ENCODE measurements around the gene PSTPIP1. TPM values are rescaled to one million over a fixed set of nuclear protein-coding genes. Genes with fewer than 3 reads are reported as not detected.

Gene PSTPIP1
- total and polyA plus RNA-seq, 2 donors (not counting 1 experiment from before 2014, with no cell fraction given) = 0.56 to 1.5 TPM

DNA sequence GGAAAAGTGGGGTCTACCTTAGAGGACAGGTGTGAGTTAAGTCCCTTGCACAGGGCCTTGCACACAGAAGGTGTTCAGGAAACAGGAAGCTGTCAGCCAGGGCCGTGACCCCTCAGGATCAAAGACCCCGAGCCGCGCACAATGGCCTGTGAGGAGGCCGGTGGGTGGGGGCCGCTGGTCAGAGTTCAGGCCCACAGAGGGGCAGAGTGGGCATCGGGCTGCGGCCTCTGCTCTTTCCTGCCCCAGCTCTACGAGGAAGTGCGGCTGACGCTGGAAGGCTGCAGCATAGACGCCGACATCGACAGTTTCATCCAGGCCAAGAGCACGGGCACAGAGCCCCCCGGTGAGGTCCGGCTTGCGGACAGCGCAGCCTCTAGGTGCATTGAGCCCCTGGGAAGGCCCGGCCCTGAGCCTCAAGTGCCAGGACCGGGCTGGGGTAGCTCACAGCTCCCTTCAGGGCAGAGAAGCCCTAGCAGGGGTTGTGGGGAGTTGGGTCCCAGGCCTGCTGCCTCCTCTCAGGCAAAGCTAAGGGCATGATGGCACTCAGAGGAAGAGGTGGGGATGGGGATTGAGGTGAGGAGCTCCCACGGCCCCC is 37.2 kb downstream of the PSTPIP1 start:
- no peaks in the 10 kb centered on the region for H3K27me3 ChIP-seq (ENCODE audit: control insufficient read depth, insufficient read depth, low read length)
- peaks cover 7% of the 10 kb centered on the region for H3K36me3 ChIP-seq (ENCODE audit: control insufficient read depth, insufficient read depth, low read length)
- no peak for DNase-seq (ENCODE audit: low read depth in 2 of 2)
- no peak overlapping the region for H3K9ac ChIP-seq (ENCODE audit: insufficient read depth, low read length)
- no peaks in the 10 kb centered on the region for H3K4me1 ChIP-seq (ENCODE audit: control insufficient read depth, extremely low read depth, insufficient read depth, low read length)
- no peaks in the 10 kb centered on the region for H4K20me1 ChIP-seq (ENCODE audit: control insufficient read depth, extremely low read depth, insufficient read depth, low read length)
- no peaks in the 10 kb centered on the region for H3K9me3 ChIP-seq (ENCODE audit: control insufficient read depth, insufficient read depth, low read depth, low read length)
- H3K4me2 ChIP-seq (ENCODE audit: extremely low read depth, insufficient read depth, low read length) = no peak overlapping the region
- H3K4me3 ChIP-seq (replicated peaks in 1 of 4; ENCODE audit: control extremely low read depth in 1 of 4, insufficient read depth in 1 of 4, low read depth in 3 of 4, low read length in 4 of 4) = no peak overlapping the region
- no peaks in the 10 kb centered on the region for H3K79me2 ChIP-seq (ENCODE audit: control insufficient read depth, insufficient read depth, low read length)
- TF ChIP-seq EZH2 (IDR thresholded peaks at IDR 0.05; ENCODE audit: low read length, missing control alignments) = no peak
- no peak for TF ChIP-seq CTCF (conservative IDR thresholded peaks at IDR 0.05 in 1 of 2, IDR thresholded peaks at IDR 0.05 in 1 of 2; ENCODE audit: low read depth in 1 of 2, low read length in 2 of 2)
- H3K27ac ChIP-seq (ENCODE audit: insufficient read depth, low read length) = no peak overlapping the region
- H2AFZ ChIP-seq (ENCODE audit: low read length) = no peak overlapping the region

GRCh38 chr15:77032647-77033416 is 37.9 kb downstream of the PSTPIP1 start:
- Histone ChIP-seq H4K20me1 (ENCODE audit: control insufficient read depth, extremely low read depth, insufficient read depth, low read length) (no peaks in the 10 kb centered on the region), H3K9me3 (ENCODE audit: control insufficient read depth, insufficient read depth, low read depth, low read length) (no peaks in the 10 kb centered on the region), H3K79me2 (ENCODE audit: control insufficient read depth, insufficient read depth, low read length) (no peaks in the 10 kb centered on the region), H3K4me3 (replicated peaks in 1 of 4; ENCODE audit: control extremely low read depth in 1 of 4, insufficient read depth in 1 of 4, low read depth in 3 of 4, low read length in 4 of 4) (no peak overlapping the region), H3K4me2 (ENCODE audit: extremely low read depth, insufficient read depth, low read length) (no peak overlapping the region), H3K4me1 (ENCODE audit: control insufficient read depth, extremely low read depth, insufficient read depth, low read length) (no peaks in the 10 kb centered on the region), H3K27me3 (ENCODE audit: control insufficient read depth, insufficient read depth, low read length) (no peaks in the 10 kb centered on the region), H3K36me3 (ENCODE audit: control insufficient read depth, insufficient read depth, low read length) (peaks cover 10% of the 10 kb centered on the region), H3K9ac (ENCODE audit: insufficient read depth, low read length) (no peak overlapping the region), H3K27ac (ENCODE audit: insufficient read depth, low read length) (no peak overlapping the region), H2AFZ (ENCODE audit: low read length) (no peak overlapping the region)
- TF ChIP-seq CTCF (conservative IDR thresholded peaks at IDR 0.05 in 1 of 2, IDR thresholded peaks at IDR 0.05 in 1 of 2; ENCODE audit: low read depth in 1 of 2, low read length in 2 of 2) = no peak
- no peak for TF ChIP-seq EZH2 (IDR thresholded peaks at IDR 0.05; ENCODE audit: low read length, missing control alignments)
- no peak for DNase-seq (ENCODE audit: low read depth in 2 of 2)

GRCh38 chr15:77033417-77033728 is 38.4 kb downstream of the PSTPIP1 start:
- Histone ChIP-seq H3K79me2 (ENCODE audit: control insufficient read depth, insufficient read depth, low read length) (no peaks in the 10 kb centered on the region), H2AFZ (ENCODE audit: low read length) (no peak overlapping the region), H3K9me3 (ENCODE audit: control insufficient read depth, insufficient read depth, low read depth, low read length) (no peaks in the 10 kb centered on the region), H3K36me3 (ENCODE audit: control insufficient read depth, insufficient read depth, low read length) (peaks cover 10% of the 10 kb centered on the region), H3K4me3 (replicated peaks in 1 of 4; ENCODE audit: control extremely low read depth in 1 of 4, insufficient read depth in 1 of 4, low read depth in 3 of 4, low read length in 4 of 4) (no peak overlapping the region), H3K27me3 (ENCODE audit: control insufficient read depth, insufficient read depth, low read length) (no peaks in the 10 kb centered on the region), H3K4me1 (ENCODE audit: control insufficient read depth, extremely low read depth, insufficient read depth, low read length) (no peaks in the 10 kb centered on the region), H3K4me2 (ENCODE audit: extremely low read depth, insufficient read depth, low read length) (no peak overlapping the region), H4K20me1 (ENCODE audit: control insufficient read depth, extremely low read depth, insufficient read depth, low read length) (no peaks in the 10 kb centered on the region), H3K27ac (ENCODE audit: insufficient read depth, low read length) (no peak overlapping the region), H3K9ac (ENCODE audit: insufficient read depth, low read length) (no peak overlapping the region)
- no peak for TF ChIP-seq EZH2 (IDR thresholded peaks at IDR 0.05; ENCODE audit: low read length, missing control alignments)
- no peak for TF ChIP-seq CTCF (conservative IDR thresholded peaks at IDR 0.05 in 1 of 2, IDR thresholded peaks at IDR 0.05 in 1 of 2; ENCODE audit: low read depth in 1 of 2, low read length in 2 of 2)
- DNase-seq (ENCODE audit: low read depth in 2 of 2) = no peak
